ENCODE measurements around the gene NDUFA8.

DNA sequence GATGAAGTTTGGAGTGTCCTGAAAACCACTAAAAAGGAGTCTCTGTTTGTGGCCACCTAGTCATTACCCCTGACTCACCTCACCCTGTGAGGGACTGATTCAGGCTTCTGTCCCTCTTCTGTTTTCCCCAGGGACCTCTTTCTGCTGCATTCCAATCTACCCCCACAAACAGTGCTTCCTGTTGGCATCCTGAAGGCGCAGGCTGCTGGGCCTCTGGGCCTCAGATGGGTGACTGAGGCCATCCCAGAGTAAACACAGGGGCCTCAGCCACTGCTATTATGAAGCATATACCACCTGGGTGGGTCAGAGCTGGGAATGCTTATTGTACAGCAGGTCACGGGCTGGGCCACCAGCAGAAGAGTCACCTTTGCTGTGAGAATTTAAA lies 20.1 kb upstream of the NDUFA8 start:
- TF ChIP-seq EZH2 (IDR thresholded peaks at IDR 0.05; ENCODE audit: low read length, missing control alignments), result no peak
- TF ChIP-seq CTCF (conservative IDR thresholded peaks at IDR 0.05 in 1 of 2, IDR thresholded peaks at IDR 0.05 in 1 of 2; ENCODE audit: low read depth in 1 of 2, low read length in 2 of 2), result no peak

Measured in fibroblast of lung (primary cell).